Skeletal muscle tissue (tissue), 4 donors: Measurements from ENCODE around the gene RGS19. TPM values are rescaled to one million over a fixed set of nuclear protein-coding genes. Genes with fewer than 3 reads are reported as not detected.

ENCODE experiments used
- H3K27ac ChIP-seq: one replicate; pipeline ENCODE4 v1.7.0; 2013; ENCODE audit warnings: mild to moderate bottlenecking, low read depth, low read length, inconsistent platforms
- H3K27me3 ChIP-seq, 3 donors: one replicate each; pipeline ENCODE4 v1.7.0; 2013; ENCODE audit warnings: low read length in 3 of 3; ENCODE audit not compliant: control insufficient read depth in 3 of 3, insufficient read depth in 3 of 3
- H3K36me3 ChIP-seq, 3 donors: one replicate each; pipeline ENCODE4 v1.7.0; 2013; ENCODE audit warnings: low read length in 3 of 3; ENCODE audit not compliant: control insufficient read depth in 3 of 3, insufficient read depth in 3 of 3
- H3K4me1 ChIP-seq, 3 donors: one replicate each; pipeline ENCODE4 v1.7.0; 2013; ENCODE audit warnings: low read length in 3 of 3, mild to moderate bottlenecking in 3 of 3; ENCODE audit not compliant: control insufficient read depth in 3 of 3, insufficient read depth in 3 of 3
- H3K4me3 ChIP-seq, 3 donors: one replicate each; pipeline ENCODE4 v1.7.0; 2013; ENCODE audit warnings: low read length in 3 of 3
- H3K9ac ChIP-seq, 3 donors: one replicate each; pipeline ENCODE4 v1.7.0; 2013; ENCODE audit warnings: low read length in 3 of 3, mild to moderate bottlenecking in 3 of 3, moderate library complexity in 2 of 3, low read depth in 1 of 3
- H3K9me3 ChIP-seq, 3 donors: one replicate each; pipeline ENCODE4 v1.7.0; 2013; ENCODE audit warnings: low read length in 3 of 3; ENCODE audit not compliant: control insufficient read depth in 3 of 3
- total RNA-seq: library from RNA; depleted of rRNA; stranded (reverse); fragments of >200 nt; gene quantifications from one replicate; pipeline ENCODE4 v1.2.3, GENCODE V29; 2014
- donor health status: Osteomylitis.

RGS19 gene
- total RNA-seq, 1 donor from 2014 or later, result 5.2 TPM

GRCh38 chr20:64056639-64056888 lies 22.8 kb downstream of the RGS19 start:
- Histone ChIP-seq H3K9me3 (no peaks in the 10 kb centered on the region), H3K27ac (peak overlapping the region; percentile 66), H3K4me1 (peaks cover 2 to 22% (median 18%) of the 10 kb centered on the region in 3 donors), H3K27me3 (peaks cover 17 to 51% (median 41%) of the 10 kb centered on the region in 3 donors), H3K4me3 (no peak overlapping the region), H3K36me3 (no peaks in the 10 kb centered on the region), H3K9ac (no peak overlapping the region)

DNA sequence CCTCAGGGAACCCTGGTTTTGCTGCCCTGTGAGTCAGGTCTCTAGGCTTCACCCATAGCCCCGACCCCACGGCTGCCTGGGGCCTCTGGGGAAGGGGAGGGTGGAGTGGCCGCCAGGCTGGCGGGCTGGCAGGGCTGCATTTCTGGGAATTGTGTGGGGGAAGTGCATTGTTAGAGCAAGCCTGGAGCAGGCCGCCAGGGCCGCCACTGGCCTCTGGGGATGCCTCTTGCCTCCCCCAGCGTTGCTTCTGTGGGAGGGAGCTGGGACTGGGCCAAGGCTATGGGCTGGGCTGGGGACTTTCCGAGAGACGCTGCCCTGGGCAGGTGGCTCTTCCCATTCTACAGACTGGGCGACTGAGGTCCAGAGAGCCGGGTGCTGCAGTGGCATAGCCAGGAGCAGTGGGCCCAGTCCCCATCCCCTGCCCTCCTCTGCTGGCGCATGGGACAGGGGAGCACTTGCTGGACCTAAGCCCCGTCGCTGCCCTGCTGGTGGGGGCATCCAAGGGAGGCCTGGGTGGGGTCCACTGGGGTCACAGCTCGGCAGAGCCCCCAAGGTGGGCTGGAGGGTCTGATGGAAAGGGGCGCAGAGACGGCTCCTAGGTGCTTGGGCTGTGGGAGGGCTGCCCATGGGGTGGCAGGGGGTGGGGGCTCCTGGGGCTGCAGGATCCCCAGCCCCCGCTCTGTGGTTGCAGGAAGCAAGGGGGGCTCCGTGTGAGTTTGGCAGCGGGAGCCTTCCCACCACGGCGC lies 23.3 kb downstream of the RGS19 start:
- H3K27me3 ChIP-seq, result peaks cover 22 to 56% (median 46%) of the 10 kb centered on the region in 3 donors
- peak overlapping the region in 1 of 3 donors; percentile 45 for H3K9ac ChIP-seq

DNA sequence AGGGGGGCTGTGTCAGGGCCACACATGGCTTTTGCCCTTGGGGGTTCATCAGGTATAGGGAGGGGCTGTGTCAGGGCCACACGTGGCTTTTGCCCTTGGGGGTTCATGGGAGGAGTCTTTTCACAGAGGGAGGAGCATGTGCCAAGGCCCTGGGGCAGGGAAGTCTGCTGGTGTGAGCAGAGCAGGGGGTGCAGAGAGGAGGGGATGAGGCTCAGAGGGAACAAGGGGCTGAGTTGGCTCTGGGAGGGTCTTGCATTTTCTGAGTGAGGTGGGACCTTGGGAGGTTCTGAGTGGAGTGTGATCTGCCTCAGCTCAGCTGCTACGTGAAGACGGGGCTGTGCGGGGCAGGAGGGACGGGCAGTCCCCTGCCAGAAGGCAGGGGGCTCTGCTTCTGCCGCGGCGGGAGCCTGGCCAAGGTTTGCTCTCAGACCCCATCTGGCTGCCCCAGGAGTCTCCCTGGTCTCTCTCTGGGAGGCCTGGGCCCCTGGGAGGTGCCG lies 23.9 kb downstream of the RGS19 start:
- H3K4me1 ChIP-seq, result peaks cover 2 to 22% (median 18%) of the 10 kb centered on the region in 3 donors
- H3K9ac ChIP-seq, result peak overlapping the region in 1 of 3 donors; percentile 45
- peak overlapping the region; percentile 76 for H3K27ac ChIP-seq
- peaks cover 28 to 62% (median 52%) of the 10 kb centered on the region in 3 donors for H3K27me3 ChIP-seq
- H3K9me3 ChIP-seq, result no peaks in the 10 kb centered on the region
- H3K36me3 ChIP-seq, result no peaks in the 10 kb centered on the region
- no peak overlapping the region for H3K4me3 ChIP-seq

More for the DNA sequence above, 23.3 kb downstream of the RGS19 start:
- peaks cover 2 to 22% (median 18%) of the 10 kb centered on the region in 3 donors for H3K4me1 ChIP-seq
- H3K27ac ChIP-seq, result peak overlapping the region; percentile 76
- H3K9me3 ChIP-seq, result no peaks in the 10 kb centered on the region
- no peaks in the 10 kb centered on the region for H3K36me3 ChIP-seq
- peak overlapping the region in 1 of 3 donors; percentile 13 for H3K4me3 ChIP-seq

DNA sequence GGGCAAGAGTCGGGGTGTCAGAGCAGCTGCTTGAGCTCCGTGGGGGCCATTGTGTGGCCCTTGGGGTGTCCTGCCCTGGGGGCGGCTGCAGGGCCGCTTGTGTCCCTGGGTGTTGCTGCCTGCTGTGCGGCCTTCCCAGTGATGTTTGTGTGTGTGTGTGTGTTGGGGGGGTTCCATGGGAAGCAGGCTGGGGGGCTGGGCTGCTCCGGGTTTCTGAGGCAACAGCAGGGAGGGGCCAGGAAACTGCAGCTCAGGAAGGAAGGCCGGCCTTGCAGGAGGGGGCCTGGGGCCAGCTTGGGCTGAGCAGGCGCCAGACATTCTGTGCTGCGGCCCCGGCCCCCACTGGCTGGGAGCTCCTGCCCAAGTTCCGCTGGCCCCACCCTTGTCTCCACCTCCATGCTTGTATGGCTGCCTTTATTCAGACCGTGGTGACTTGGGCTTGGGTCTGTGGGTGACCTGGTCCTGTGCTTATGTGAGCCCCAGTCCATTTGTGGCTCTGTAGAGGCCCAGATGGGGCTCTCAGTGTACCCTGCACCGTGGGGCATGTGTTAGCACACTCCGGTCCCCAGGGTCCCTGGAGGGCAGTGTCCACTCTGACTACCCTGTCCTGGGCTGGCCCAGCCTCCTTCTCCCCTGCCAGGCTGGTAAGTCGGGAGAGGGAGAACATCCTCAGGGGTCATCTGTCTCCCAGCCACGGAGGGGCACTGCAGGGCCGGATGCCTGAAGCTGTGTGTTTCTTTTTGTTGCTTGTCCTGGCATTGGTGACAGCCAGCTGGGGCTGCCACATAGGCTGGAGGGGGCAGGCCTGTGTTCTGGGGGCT lies 25.3 kb downstream of the RGS19 start:
- Histone ChIP-seq H3K9ac (peak overlapping the region in 1 of 3 donors; percentile 62), H3K27me3 (peaks cover 36 to 70% (median 60%) of the 10 kb centered on the region in 3 donors), H3K9me3 (no peaks in the 10 kb centered on the region), H3K4me1 (peaks cover 2 to 26% (median 18%) of the 10 kb centered on the region in 3 donors), H3K27ac (peak overlapping the region; percentile 70), H3K36me3 (no peaks in the 10 kb centered on the region), H3K4me3 (peak overlapping the region in 1 of 3 donors; percentile 13)

GRCh38 chr20:64052987-64053840 lies 26.1 kb downstream of the RGS19 start:
- Histone ChIP-seq H3K36me3 (no peaks in the 10 kb centered on the region), H3K9me3 (no peaks in the 10 kb centered on the region), H3K27ac (peak overlapping the region; percentile 70), H3K9ac (peak overlapping the region in 1 of 3 donors; percentile 62), H3K27me3 (peaks cover 39 to 75% (median 60%) of the 10 kb centered on the region in 3 donors), H3K4me3 (peak overlapping the region in 2 of 3 donors; percentile 7 to 29), H3K4me1 (peaks cover 2 to 25% (median 18%) of the 10 kb centered on the region in 3 donors)

- H3K27ac ChIP-seq, result peak overlapping the region; percentile 70
- H3K9ac ChIP-seq, result peak overlapping the region in 1 of 3 donors; percentile 25
- H3K27me3 ChIP-seq, result peaks cover 40 to 73% (median 67%) of the 10 kb centered on the region in 3 donors
- H3K36me3 ChIP-seq, result no peaks in the 10 kb centered on the region
- no peaks in the 10 kb centered on the region for H3K9me3 ChIP-seq
- peaks cover 0 to 23% (median 14%) of the 10 kb centered on the region in 3 donors for H3K4me1 ChIP-seq
- no peak overlapping the region for H3K4me3 ChIP-seq
These were observed 27.0 kb downstream of the RGS19 start for GRCh38 chr20:64052326-64052722.

GRCh38 chr20:64051561-64052325 lies 27.6 kb downstream of the RGS19 start:
- Histone ChIP-seq H3K27ac (peak overlapping the region; percentile 70), H3K27me3 (peaks cover 43 to 74% (median 67%) of the 10 kb centered on the region in 3 donors), H3K9ac (peak overlapping the region in 2 of 3 donors; percentile 25 to 57), H3K4me1 (peaks cover 0 to 20% (median 12%) of the 10 kb centered on the region in 3 donors), H3K9me3 (no peaks in the 10 kb centered on the region), H3K36me3 (peaks cover 0 to 2% (median 0%) of the 10 kb centered on the region in 3 donors), H3K4me3 (no peak overlapping the region)

GRCh38 chr20:64051033-64051452 lies 28.3 kb downstream of the RGS19 start:
- H3K4me1 ChIP-seq, result peaks cover 0 to 20% (median 12%) of the 10 kb centered on the region in 3 donors
- peak overlapping the region in 2 of 3 donors; percentile 23 to 57 for H3K9ac ChIP-seq
- peaks cover 48 to 75% (median 74%) of the 10 kb centered on the region in 3 donors for H3K27me3 ChIP-seq
- H3K4me3 ChIP-seq, result no peak overlapping the region
- H3K9me3 ChIP-seq, result no peaks in the 10 kb centered on the region
- peaks cover 0 to 2% (median 0%) of the 10 kb centered on the region in 3 donors for H3K36me3 ChIP-seq
- peak overlapping the region; percentile 70 for H3K27ac ChIP-seq
